ENCODE measurements around the gene OR2L8. TPM values are rescaled to one million over a fixed set of nuclear protein-coding genes. Genes with fewer than 3 reads are reported as not detected.

OR2L8 gene
- total and polyA plus RNA-seq, 2 donors (not counting 1 experiment from before 2014, with no cell fraction given): 0.17 TPM; not detected in 1

GRCh38 chr1:247942624-247943023 is 6.0 kb upstream of the OR2L8 start:
- Histone ChIP-seq H4K20me1 (ENCODE audit: control insufficient read depth, extremely low read depth, insufficient read depth, low read length) (no peaks in the 10 kb centered on the region), H3K9me3 (ENCODE audit: control insufficient read depth, insufficient read depth, low read depth, low read length) (no peaks in the 10 kb centered on the region), H3K36me3 (ENCODE audit: control insufficient read depth, insufficient read depth, low read length) (no peaks in the 10 kb centered on the region), H3K9ac (ENCODE audit: insufficient read depth, low read length) (no peak overlapping the region), H3K27me3 (ENCODE audit: control insufficient read depth, insufficient read depth, low read length) (no peaks in the 10 kb centered on the region), H3K79me2 (ENCODE audit: control insufficient read depth, insufficient read depth, low read length) (no peaks in the 10 kb centered on the region), H3K4me1 (ENCODE audit: control insufficient read depth, extremely low read depth, insufficient read depth, low read length) (no peaks in the 10 kb centered on the region), H3K4me2 (ENCODE audit: extremely low read depth, insufficient read depth, low read length) (no peak overlapping the region), H3K27ac (ENCODE audit: insufficient read depth, low read length) (no peak overlapping the region), H2AFZ (ENCODE audit: low read length) (no peak overlapping the region), H3K4me3 (replicated peaks in 1 of 4; ENCODE audit: control extremely low read depth in 1 of 4, insufficient read depth in 1 of 4, low read depth in 3 of 4, low read length in 4 of 4) (no peak overlapping the region)
- no peak for DNase-seq (ENCODE audit: low read depth in 2 of 2)
- TF ChIP-seq CTCF (conservative IDR thresholded peaks at IDR 0.05 in 1 of 2, IDR thresholded peaks at IDR 0.05 in 1 of 2; ENCODE audit: low read depth in 1 of 2, low read length in 2 of 2) (no peak), EZH2 (IDR thresholded peaks at IDR 0.05; ENCODE audit: low read length, missing control alignments) (no peak)

DNA sequence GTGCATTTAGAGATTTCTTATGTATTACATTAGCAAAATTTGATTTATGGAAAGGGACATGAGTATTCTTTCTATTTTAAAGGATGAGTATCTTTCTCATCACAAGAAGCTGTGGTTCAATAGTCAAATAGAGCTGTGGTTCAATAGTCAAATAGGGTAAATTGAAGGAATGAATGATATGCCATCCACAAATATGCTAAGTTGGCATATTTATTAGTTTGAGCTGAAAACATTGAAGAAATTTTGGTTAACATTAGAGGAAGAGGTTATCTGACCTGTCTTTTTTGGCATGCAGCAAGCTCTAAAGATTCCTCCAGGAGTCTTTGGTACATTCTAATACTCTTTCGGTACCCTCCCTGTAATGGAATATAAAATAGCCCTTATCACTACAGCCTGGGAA is 4.8 kb downstream of the OR2L8 start:
- H3K27ac ChIP-seq (ENCODE audit: insufficient read depth, low read length): no peak overlapping the region
- H3K9ac ChIP-seq (ENCODE audit: insufficient read depth, low read length): no peak overlapping the region
- H3K4me3 ChIP-seq (replicated peaks in 1 of 4; ENCODE audit: control extremely low read depth in 1 of 4, insufficient read depth in 1 of 4, low read depth in 3 of 4, low read length in 4 of 4): no peak overlapping the region
- no peaks in the 10 kb centered on the region for H3K36me3 ChIP-seq (ENCODE audit: control insufficient read depth, insufficient read depth, low read length)
- H3K4me2 ChIP-seq (ENCODE audit: extremely low read depth, insufficient read depth, low read length): no peak overlapping the region
- no peaks in the 10 kb centered on the region for H4K20me1 ChIP-seq (ENCODE audit: control insufficient read depth, extremely low read depth, insufficient read depth, low read length)
- H3K9me3 ChIP-seq (ENCODE audit: control insufficient read depth, insufficient read depth, low read depth, low read length): no peaks in the 10 kb centered on the region
- no peak for TF ChIP-seq EZH2 (IDR thresholded peaks at IDR 0.05; ENCODE audit: low read length, missing control alignments)
- TF ChIP-seq CTCF (conservative IDR thresholded peaks at IDR 0.05 in 1 of 2, IDR thresholded peaks at IDR 0.05 in 1 of 2; ENCODE audit: low read depth in 1 of 2, low read length in 2 of 2): no peak
- no peaks in the 10 kb centered on the region for H3K4me1 ChIP-seq (ENCODE audit: control insufficient read depth, extremely low read depth, insufficient read depth, low read length)
- H3K79me2 ChIP-seq (ENCODE audit: control insufficient read depth, insufficient read depth, low read length): no peaks in the 10 kb centered on the region
- DNase-seq (ENCODE audit: low read depth in 2 of 2): no peak
- H2AFZ ChIP-seq (ENCODE audit: low read length): no peak overlapping the region
- no peaks in the 10 kb centered on the region for H3K27me3 ChIP-seq (ENCODE audit: control insufficient read depth, insufficient read depth, low read length)

- no peak overlapping the region for H3K27ac ChIP-seq (ENCODE audit: insufficient read depth, low read length)
Measured at GRCh38 chr1:247961791-247962190, 13.1 kb downstream of the OR2L8 start.

More at GRCh38 chr1:247961791-247962190, 13.1 kb downstream of the OR2L8 start:
- Histone ChIP-seq H3K4me1 (ENCODE audit: control insufficient read depth, extremely low read depth, insufficient read depth, low read length) (no peaks in the 10 kb centered on the region), H3K79me2 (ENCODE audit: control insufficient read depth, insufficient read depth, low read length) (no peaks in the 10 kb centered on the region), H3K9me3 (ENCODE audit: control insufficient read depth, insufficient read depth, low read depth, low read length) (no peaks in the 10 kb centered on the region), H3K4me3 (replicated peaks in 1 of 4; ENCODE audit: control extremely low read depth in 1 of 4, insufficient read depth in 1 of 4, low read depth in 3 of 4, low read length in 4 of 4) (no peak overlapping the region), H3K27me3 (ENCODE audit: control insufficient read depth, insufficient read depth, low read length) (no peaks in the 10 kb centered on the region), H4K20me1 (ENCODE audit: control insufficient read depth, extremely low read depth, insufficient read depth, low read length) (no peaks in the 10 kb centered on the region), H3K36me3 (ENCODE audit: control insufficient read depth, insufficient read depth, low read length) (no peaks in the 10 kb centered on the region), H2AFZ (ENCODE audit: low read length) (no peak overlapping the region), H3K4me2 (ENCODE audit: extremely low read depth, insufficient read depth, low read length) (no peak overlapping the region), H3K9ac (ENCODE audit: insufficient read depth, low read length) (no peak overlapping the region)
- TF ChIP-seq EZH2 (IDR thresholded peaks at IDR 0.05; ENCODE audit: low read length, missing control alignments) (no peak), CTCF (conservative IDR thresholded peaks at IDR 0.05 in 1 of 2, IDR thresholded peaks at IDR 0.05 in 1 of 2; ENCODE audit: low read depth in 1 of 2, low read length in 2 of 2) (no peak)
- no peak for DNase-seq (ENCODE audit: low read depth in 2 of 2)

Measured in fibroblast of lung (primary cell).